Chondrocyte (in vitro differentiated cells): ENCODE data around the gene DNAH17. TPM values are rescaled to one million over a fixed set of nuclear protein-coding genes. Genes with fewer than 3 reads are reported as not detected.

Source experiments
- DNase-seq: peaks from one replicate; pipeline ENCODE4 v3.0.0; 2021; ENCODE audit warnings: mixed read lengths, low spot score
- H3K27ac Mint-ChIP-seq: one replicate; pipeline ENCODE4 v1.8.0; 2021; ENCODE audit warnings: mild to moderate bottlenecking, moderate library complexity, mixed read lengths; ENCODE audit not compliant: unreplicated experiment
- H3K27me3 Mint-ChIP-seq: 2 replicates; pipeline ENCODE4 v1.8.0; 2021; ENCODE audit warnings: low read depth, mixed read lengths
- H3K36me3 Mint-ChIP-seq: 2 replicates; pipeline ENCODE4 v1.8.0; 2021; ENCODE audit warnings: low read depth, mixed read lengths
- H3K4me1 Mint-ChIP-seq: 2 replicates; pipeline ENCODE4 v1.8.0; 2021; ENCODE audit warnings: low read depth, mild to moderate bottlenecking, mixed read lengths
- H3K4me3 Mint-ChIP-seq: one replicate; pipeline ENCODE4 v1.8.0; 2021; ENCODE audit warnings: mild to moderate bottlenecking, moderate library complexity, mixed read lengths; ENCODE audit not compliant: unreplicated experiment
- H3K9me3 Mint-ChIP-seq: 2 replicates; pipeline ENCODE4 v1.8.0; 2021; ENCODE audit warnings: low read depth, mixed read lengths
- CTCF ChIP-seq: fragments of 200-600 bp; sonication (generic); IDR thresholded peaks from 2 replicates; pipeline ENCODE4 v1.5.0; 2021; ENCODE audit warnings: antibody characterized with exemption, mild to moderate bottlenecking, moderate library complexity
- total RNA-seq: library from RNA; stranded (reverse); gene quantifications from 3 replicates; pipeline ENCODE4 v1.2.1, GENCODE V29; 2021

The DNAH17 gene
- total RNA-seq, 1 donor from 2014 or later = 0.42 TPM

GRCh38 chr17:78544881-78545755 lies 32.1 kb downstream of the DNAH17 start:
- Mint-ChIP-seq H3K4me1 (peaks cover 8% of the 10 kb centered on the region), H3K9me3 (peaks cover 7% of the 10 kb centered on the region), H3K4me3 (no peak overlapping the region), H3K36me3 (no peaks in the 10 kb centered on the region), H3K27ac (no peak overlapping the region), H3K27me3 (no peaks in the 10 kb centered on the region)
- no peak for TF ChIP-seq CTCF
- no peak for DNase-seq

- no peaks in the 10 kb centered on the region for H3K27me3 Mint-ChIP-seq
- H3K4me1 Mint-ChIP-seq = peaks cover 8% of the 10 kb centered on the region
- peak overlapping the region; percentile 68 for H3K27ac Mint-ChIP-seq
- no peak for TF ChIP-seq CTCF
- peaks cover 2% of the 10 kb centered on the region for H3K9me3 Mint-ChIP-seq
- H3K36me3 Mint-ChIP-seq = no peaks in the 10 kb centered on the region
- no peak overlapping the region for H3K4me3 Mint-ChIP-seq
- DNase-seq = peak; percentile 28
Observed at GRCh38 chr17:78541488-78542206, 35.5 kb downstream of the DNAH17 start.

GRCh38 chr17:78539781-78540180 lies 37.4 kb downstream of the DNAH17 start:
- H3K27me3 Mint-ChIP-seq = no peaks in the 10 kb centered on the region
- no peak overlapping the region for H3K27ac Mint-ChIP-seq
- peak; percentile 64 for DNase-seq
- no peaks in the 10 kb centered on the region for H3K36me3 Mint-ChIP-seq
- peaks cover 20% of the 10 kb centered on the region for H3K4me1 Mint-ChIP-seq
- no peak overlapping the region for H3K4me3 Mint-ChIP-seq
- TF ChIP-seq CTCF = no peak
- no peaks in the 10 kb centered on the region for H3K9me3 Mint-ChIP-seq

DNA sequence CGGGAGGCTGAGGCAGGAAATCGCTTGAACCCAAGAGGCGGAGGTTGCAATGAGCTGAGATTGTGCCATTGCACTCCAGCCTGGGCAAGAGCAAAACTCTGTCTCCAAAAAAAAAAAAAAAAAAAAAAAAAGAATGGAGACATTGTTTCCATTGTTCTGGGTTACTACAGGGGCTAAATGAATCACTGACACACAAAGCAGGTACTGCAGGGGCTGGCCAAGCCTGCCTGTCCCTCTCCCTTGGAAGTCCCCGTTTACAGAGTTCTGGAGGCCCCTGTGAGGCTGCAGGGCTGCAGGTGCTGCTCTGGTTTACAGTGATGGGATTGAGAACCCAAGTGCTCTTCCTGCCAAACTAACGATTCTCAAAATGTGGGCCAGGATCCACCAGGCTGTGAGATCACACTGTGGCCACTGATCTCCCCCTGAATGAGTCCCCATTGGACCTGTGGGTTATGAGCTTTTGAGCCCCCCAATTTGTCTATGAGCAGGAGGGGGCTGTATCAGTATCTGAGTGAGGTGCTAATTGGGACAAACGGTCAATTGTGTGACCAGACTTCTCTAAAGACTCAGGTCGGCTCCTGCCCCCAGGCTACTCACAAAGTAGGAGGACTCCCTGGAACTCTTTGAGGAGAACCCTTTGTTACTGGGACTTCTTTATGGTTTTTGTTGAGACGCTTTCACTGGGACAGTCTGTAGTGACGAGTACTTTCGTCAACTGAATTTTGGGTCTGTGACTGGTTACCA lies 39.0 kb downstream of the DNAH17 start:
- Mint-ChIP-seq H3K4me1 (peaks cover 29% of the 10 kb centered on the region), H3K36me3 (no peaks in the 10 kb centered on the region), H3K4me3 (no peak overlapping the region), H3K27me3 (no peaks in the 10 kb centered on the region), H3K9me3 (no peaks in the 10 kb centered on the region), H3K27ac (no peak overlapping the region)
- DNase-seq = peak; percentile 28
- no peak for TF ChIP-seq CTCF
